Lower lobe of right lung (tissue), 2 donors: Measurements from ENCODE around the gene KRT77. TPM values are rescaled to one million over a fixed set of nuclear protein-coding genes. Genes with fewer than 3 reads are reported as not detected.
"Not testable (repeated sequence)": the region's sequence is repeated elsewhere in the genome, so short reads cannot be mapped to it uniquely, and the experiment has no call there.

ENCODE experiments used
- ATAC-seq, 2 donors: fragments of 200-7000 bp; cut with Tn5 transposase; one replicate each; pipeline ENCODE4 v1.9.1; 2020 to 2022; ENCODE audit warnings: mild to moderate bottlenecking in 2 of 2, moderate library complexity in 2 of 2
- DNase-seq: peaks from one replicate; pipeline ENCODE4 v3.0.0-alpha.2; 2020
- H3K27ac ChIP-seq: fragments of 200-600 bp; one replicate; pipeline ENCODE4 v1.8.0; 2022
- H3K27me3 ChIP-seq: fragments of 200-600 bp; one replicate; pipeline ENCODE4 v1.8.0; 2022; ENCODE audit warnings: low read depth
- H3K36me3 ChIP-seq: fragments of 200-600 bp; one replicate; pipeline ENCODE4 v1.8.0; 2022; ENCODE audit warnings: mild to moderate bottlenecking
- H3K4me1 ChIP-seq: fragments of 200-600 bp; one replicate; pipeline ENCODE4 v1.8.0; 2022
- H3K4me3 ChIP-seq: fragments of 200-600 bp; one replicate; pipeline ENCODE4 v1.8.0; 2022; ENCODE audit warnings: mild to moderate bottlenecking
- H3K9me3 ChIP-seq: fragments of 200-600 bp; one replicate; pipeline ENCODE4 v1.8.0; 2022
- CTCF ChIP-seq: fragments of 200-600 bp; IDR thresholded peaks from one replicate; pipeline ENCODE4 v1.8.0; 2022; ENCODE audit warnings: antibody characterized with exemption, mild to moderate bottlenecking
- intact Hi-C: fragments of 100-400 bp; cut with DNase I; formaldehyde crosslinking; loops from one replicate; pipeline ENCODE4 v1.11.0; 2022
- long read RNA-seq: library from polyadenylated mRNA; unstranded; transcript quantifications from one replicate; pipeline ENCODE4 v2.0.0, GENCODE V29; 2021
- total RNA-seq: library from RNA; stranded (reverse); fragmentation: NEBNext Ultra II Directional; extraction: Animal tissue kit (Norgen Biotek cat#: 25700); gene quantifications from one replicate; pipeline ENCODE4 v1.2.1, GENCODE V29; 2021
- donor health status: DM: no; HTN: yes; CAD: no; lungs with severe emphysema.

The KRT77 gene
- not detected for total RNA-seq
- long read RNA-seq: 0 reads

GRCh38 chr12:52703424-52703823 lies at the start of gene KRT77:
TSS of gene KRT77 (minus strand) at chr12:52703524. CDS start at chr12:52703434, 90 bp downstream.
- TF ChIP-seq CTCF: no peak
- Histone ChIP-seq H3K4me1 (no peaks in the 10 kb centered on the region), H3K9me3 (no peaks in the 10 kb centered on the region), H3K27ac (no peak within 1 kb of the TSS), H3K36me3 (no peaks in the 10 kb centered on the region), H3K4me3 (no peak within 1 kb of the TSS), H3K27me3 (peaks cover 15% of the 10 kb centered on the region)
- intact Hi-C loops: no loop called here
- no peak for ATAC-seq
- no peak for DNase-seq

GRCh38 chr12:52752516-52752915 lies 49.2 kb upstream of the KRT77 start:
- ATAC-seq (no peak), DNase-seq (no peak)
- TF ChIP-seq CTCF: no peak
- no peaks in the 10 kb centered on the region for H3K36me3 ChIP-seq
- no peaks in the 10 kb centered on the region for H3K9me3 ChIP-seq
- no peak overlapping the region for H3K4me3 ChIP-seq
- H3K27ac ChIP-seq: no peak overlapping the region
- peaks cover 12% of the 10 kb centered on the region for H3K27me3 ChIP-seq
- intact Hi-C loops: no loop called here
- H3K4me1 ChIP-seq: no peaks in the 10 kb centered on the region

GRCh38 chr12:52751795-52752194 lies 48.5 kb upstream of the KRT77 start:
- Histone ChIP-seq H3K9me3 (no peaks in the 10 kb centered on the region), H3K4me1 (no peaks in the 10 kb centered on the region), H3K27ac (no peak overlapping the region), H3K36me3 (no peaks in the 10 kb centered on the region), H3K27me3 (peaks cover 17% of the 10 kb centered on the region), H3K4me3 (no peak overlapping the region)
- TF ChIP-seq CTCF: no peak
- no peak for DNase-seq
- no peak for ATAC-seq
- intact Hi-C loops: no loop called here

GRCh38 chr12:52750532-52750931 lies 47.2 kb upstream of the KRT77 start:
- H3K36me3 ChIP-seq, intact Hi-C loops, ATAC-seq, H3K4me3 ChIP-seq, H3K4me1 ChIP-seq, H3K9me3 ChIP-seq, H3K27ac ChIP-seq, DNase-seq: not testable (repeated sequence)
- H3K27me3 ChIP-seq: peaks cover 24% of the 10 kb centered on the region

- DNase-seq: no peak
- H3K36me3 ChIP-seq: no peaks in the 10 kb centered on the region
- no peak for TF ChIP-seq CTCF
- peaks cover 31% of the 10 kb centered on the region for H3K27me3 ChIP-seq
- no peaks in the 10 kb centered on the region for H3K9me3 ChIP-seq
- no peak for ATAC-seq
- H3K27ac ChIP-seq: no peak overlapping the region
- intact Hi-C loops: no loop called here
- H3K4me3 ChIP-seq: no peak overlapping the region
- H3K4me1 ChIP-seq: no peaks in the 10 kb centered on the region
Measured at GRCh38 chr12:52749827-52750226, 46.5 kb upstream of the KRT77 start.

- ATAC-seq: no peak
- Histone ChIP-seq H3K9me3 (no peaks in the 10 kb centered on the region), H3K27me3 (peaks cover 33% of the 10 kb centered on the region), H3K27ac (no peak overlapping the region), H3K4me3 (no peak overlapping the region), H3K36me3 (no peaks in the 10 kb centered on the region), H3K4me1 (no peaks in the 10 kb centered on the region)
- TF ChIP-seq CTCF: no peak
- no peak for DNase-seq
- intact Hi-C loops: no loop called here
Measured at GRCh38 chr12:52748578-52748977, 45.3 kb upstream of the KRT77 start.
